ENCODE results near the gene LRBA. TPM values are rescaled to one million over a fixed set of nuclear protein-coding genes. Genes with fewer than 3 reads are reported as not detected.

LRBA gene
- total RNA-seq, 1 experiment from 2014 or later = 69.1 TPM

GRCh38 chr4:150436598-150437370, 578.3 kb downstream of the LRBA start:
- ATAC-seq (no peak), DNase-seq (ENCODE audit: low spot score) (no peak)
- no peak overlapping the region for H3K27ac Mint-ChIP-seq
- TF ChIP-seq NFYB (CRISPR knock-in tag; conservative IDR thresholded peaks at IDR 0.05; ENCODE audit: low read depth) (no peak), HMGXB4 (CRISPR knock-in tag; IDR thresholded peaks at IDR 0.05) (no peak), ZNF121 (CRISPR knock-in tag; IDR thresholded peaks at IDR 0.05) (no peak)
- CTCF ChIA-PET = no interaction called here
- no peak overlapping the region for H3K4me3 Mint-ChIP-seq
- H3K9me3 Mint-ChIP-seq = no peaks in the 10 kb centered on the region
- POLR2A ChIA-PET = no interaction called here
- H3K36me3 Mint-ChIP-seq = no peaks in the 10 kb centered on the region
- H3K27me3 Mint-ChIP-seq (ENCODE audit: low read depth) = no peaks in the 10 kb centered on the region
- H3K4me1 Mint-ChIP-seq = no peaks in the 10 kb centered on the region

GRCh38 chr4:150431221-150431620, 583.9 kb downstream of the LRBA start:
- DNase-seq (ENCODE audit: low spot score) = no peak
- CTCF ChIA-PET = no interaction called here
- no peaks in the 10 kb centered on the region for H3K9me3 Mint-ChIP-seq

DNA sequence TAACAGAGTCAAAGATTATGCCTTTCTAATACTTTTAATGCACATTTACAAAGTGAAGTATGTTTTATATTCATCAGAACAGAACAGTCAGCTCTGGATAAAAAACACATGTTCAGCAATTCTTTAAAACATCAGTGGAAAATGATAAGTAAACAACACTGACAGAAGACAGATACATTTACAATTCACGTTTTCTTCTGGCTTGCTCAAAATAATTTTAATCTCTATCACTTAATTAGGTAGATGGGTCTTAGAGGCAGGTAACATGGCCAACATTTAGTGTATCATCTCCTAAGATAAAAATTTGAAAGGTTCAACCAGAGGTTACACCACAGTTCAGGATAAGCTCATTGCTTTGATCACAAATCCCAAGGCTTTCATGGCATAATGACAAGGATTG, 589.9 kb downstream of the LRBA start:
- Mint-ChIP-seq H3K4me1 (no peaks in the 10 kb centered on the region), H3K9me3 (no peaks in the 10 kb centered on the region), H3K36me3 (0 out of 2 replicates have a peak, but pooled peaks cover 4% of the 10 kb centered on the region), H3K4me3 (no peak overlapping the region), H3K27me3 (ENCODE audit: low read depth) (no peaks in the 10 kb centered on the region), H3K27ac (no peak overlapping the region)
- DNase-seq (ENCODE audit: low spot score) (no peak), ATAC-seq (no peak)
- ChIA-PET CTCF (no interaction called here), POLR2A (no interaction called here)
- TF ChIP-seq USF2 (CRISPR knock-in tag; IDR thresholded peaks at IDR 0.05) (no peak), SMAD3 (CRISPR knock-in tag; IDR thresholded peaks at IDR 0.05; ENCODE audit: borderline replicate concordance) (no peak), TP53 (CRISPR knock-in tag; IDR thresholded peaks at IDR 0.05) (no peak), PREB (CRISPR knock-in tag; IDR thresholded peaks at IDR 0.05; ENCODE audit: borderline replicate concordance) (no peak), ZBTB43 (CRISPR knock-in tag; IDR thresholded peaks at IDR 0.05) (no peak), ZMAT4 (CRISPR knock-in tag; IDR thresholded peaks at IDR 0.05) (no peak), TCF7 (CRISPR knock-in tag; IDR thresholded peaks at IDR 0.05; ENCODE audit: low read depth) (no peak)
- TF ChIP-seq, protein P1, sequence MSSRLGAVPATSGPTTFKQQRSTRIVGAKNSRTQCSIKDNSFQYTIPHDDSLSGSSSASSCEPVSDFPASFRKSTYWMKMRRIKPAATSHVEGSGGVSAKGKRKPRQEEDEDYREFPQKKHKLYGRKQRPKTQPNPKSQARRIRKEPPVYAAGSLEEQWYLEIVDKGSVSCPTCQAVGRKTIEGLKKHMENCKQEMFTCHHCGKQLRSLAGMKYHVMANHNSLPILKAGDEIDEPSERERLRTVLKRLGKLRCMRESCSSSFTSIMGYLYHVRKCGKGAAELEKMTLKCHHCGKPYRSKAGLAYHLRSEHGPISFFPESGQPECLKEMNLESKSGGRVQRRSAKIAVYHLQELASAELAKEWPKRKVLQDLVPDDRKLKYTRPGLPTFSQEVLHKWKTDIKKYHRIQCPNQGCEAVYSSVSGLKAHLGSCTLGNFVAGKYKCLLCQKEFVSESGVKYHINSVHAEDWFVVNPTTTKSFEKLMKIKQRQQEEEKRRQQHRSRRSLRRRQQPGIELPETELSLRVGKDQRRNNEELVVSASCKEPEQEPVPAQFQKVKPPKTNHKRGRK (CRISPR knock-in tag; IDR thresholded peaks at IDR 0.05; ENCODE audit: borderline replicate concordance) = no peak
- TF ChIP-seq, protein P2, sequence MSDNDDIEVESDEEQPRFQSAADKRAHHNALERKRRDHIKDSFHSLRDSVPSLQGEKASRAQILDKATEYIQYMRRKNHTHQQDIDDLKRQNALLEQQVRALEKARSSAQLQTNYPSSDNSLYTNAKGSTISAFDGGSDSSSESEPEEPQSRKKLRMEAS (CRISPR knock-in tag; IDR thresholded peaks at IDR 0.05) = no peak

More at GRCh38 chr4:150431221-150431620, 583.9 kb downstream of the LRBA start:
- no peaks in the 10 kb centered on the region for H3K27me3 Mint-ChIP-seq (ENCODE audit: low read depth)
- H3K4me3 Mint-ChIP-seq = no peak overlapping the region
- POLR2A ChIA-PET = no interaction called here
- H3K36me3 Mint-ChIP-seq = no peaks in the 10 kb centered on the region
- TF ChIP-seq ZMAT4 (CRISPR knock-in tag; IDR thresholded peaks at IDR 0.05) = no peak
- no peak for TF ChIP-seq ZBTB43 (CRISPR knock-in tag; IDR thresholded peaks at IDR 0.05)
- TF ChIP-seq, protein P2 (CRISPR knock-in tag; IDR thresholded peaks at IDR 0.05) = no peak
- TF ChIP-seq, protein P1 (CRISPR knock-in tag; IDR thresholded peaks at IDR 0.05; ENCODE audit: borderline replicate concordance) = no peak
- no peak for TF ChIP-seq JAZF1 (CRISPR knock-in tag; IDR thresholded peaks at IDR 0.05)
- no peak overlapping the region for H3K27ac Mint-ChIP-seq
- no peak for ATAC-seq
- no peaks in the 10 kb centered on the region for H3K4me1 Mint-ChIP-seq
